Naive thymus-derived CD8-positive, alpha-beta T cell (primary cell): ENCODE data around the gene CDKAL1. TPM values are rescaled to one million over a fixed set of nuclear protein-coding genes. Genes with fewer than 3 reads are reported as not detected.

Experiments used
- ATAC-seq, 2 donors: fragments of 150-1000 bp; cut with Tn5 transposase in 1 of 2; sonication (Bioruptor Pico), chemical (Tn5 transposase) in 1 of 2; 1 replicate in 1 of 2; 2 replicates in 1 of 2; pipeline ENCODE4 v1.10.0; 2021; ENCODE audit warnings: mild to moderate bottlenecking in 2 of 2, moderate library complexity in 2 of 2
- POLR2A ChIA-PET: fragments of 350-600 bp; sonication (Branson Sonifier 250); formaldehyde crosslinking; loops from one replicate; lab custom pipeline; 2021; ENCODE audit warnings: antibody characterized with exemption; lab: Charles Lee
- DNase-seq, 10 donors: peaks; one replicate each; pipeline versions ENCODE4 v3.0.0 to v3.0.0-alpha.2; 2020 to 2022
- H3K27ac Mint-ChIP-seq, 10 donors: one replicate each; pipeline ENCODE4 v1.8.0; 2020 to 2022; ENCODE audit warnings: mild to moderate bottlenecking in 10 of 10, mixed read lengths in 10 of 10, moderate library complexity in 4 of 10, inconsistent platforms in 1 of 10
- H3K27me3 Mint-ChIP-seq, 5 donors: one replicate each; pipeline ENCODE4 v1.8.0; 2021 to 2022; ENCODE audit warnings: mixed read lengths in 5 of 5
- H3K36me3 Mint-ChIP-seq, 3 donors: one replicate each; pipeline ENCODE4 v1.8.0; 2020 to 2022; ENCODE audit warnings: mixed read lengths in 3 of 3, mild to moderate bottlenecking in 2 of 3, inconsistent platforms in 1 of 3
- H3K4me1 Mint-ChIP-seq, 4 donors: one replicate each; pipeline ENCODE4 v1.8.0; 2021 to 2022; ENCODE audit warnings: mixed read lengths in 4 of 4
- H3K4me3 Mint-ChIP-seq, 10 donors: one replicate each; pipeline ENCODE4 v1.8.0; 2020 to 2022; ENCODE audit warnings: mild to moderate bottlenecking in 10 of 10, mixed read lengths in 10 of 10, moderate library complexity in 6 of 10, inconsistent platforms in 1 of 10
- H3K9me3 Mint-ChIP-seq, 9 donors: one replicate each; pipeline ENCODE4 v1.8.0; 2020 to 2022; ENCODE audit warnings: mixed read lengths in 9 of 9, mild to moderate bottlenecking in 3 of 9, inconsistent platforms in 1 of 9, moderate library complexity in 1 of 9
- polyA plus RNA-seq, 3 donors: library from polyadenylated mRNA; unstranded; fragments of 300-500 nt; fragmentation: Illumina TruSeq; gene quantifications; one replicate each; pipeline ENCODE4 v1.2.3, GENCODE V29; 2021
- total RNA-seq, 8 experiments: library from RNA in 2 of 8; stranded (reverse) in 2 of 8; gene quantifications; one replicate each; pipeline ENCODE4 v1.2.3 and lab custom pipeline; 2021 to 2026

The CDKAL1 gene
- total and polyA plus RNA-seq, 5 experiments from 2014 or later = 21.5 to 36.7 (median 29.1) TPM

DNA sequence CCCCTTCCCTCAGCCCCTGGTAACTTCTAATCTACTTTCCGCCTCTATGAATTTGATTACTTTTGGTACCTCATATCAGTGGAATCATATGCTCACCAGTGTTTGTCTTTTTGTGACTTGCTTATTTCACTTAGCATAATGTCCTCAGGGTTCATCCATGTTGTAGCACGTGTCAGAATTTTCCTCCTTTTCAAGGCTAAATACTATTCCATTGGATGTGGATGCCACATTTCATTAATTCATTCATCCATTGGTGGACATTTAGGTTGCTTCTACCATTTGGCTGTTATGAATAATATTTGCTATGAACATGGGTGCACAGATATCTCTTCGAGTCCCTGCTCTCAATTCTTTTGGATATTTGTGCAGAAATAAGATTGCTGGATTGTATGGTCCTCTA lies 670.7 kb downstream of the CDKAL1 start:
- Mint-ChIP-seq H3K27me3 (no peaks in the 10 kb centered on the region), H3K4me1 (peaks cover 0 to 10% (median 0%) of the 10 kb centered on the region in 4 donors), H3K36me3 (peaks cover 47 to 91% (median 73%) of the 10 kb centered on the region in 3 donors), H3K4me3 (no peak overlapping the region), H3K27ac (no peak overlapping the region), H3K9me3 (peaks cover 0 to 9% (median 4%) of the 10 kb centered on the region in 9 donors)
- no peak for ATAC-seq
- DNase-seq = no peak
- POLR2A ChIA-PET = no interaction called here

DNA sequence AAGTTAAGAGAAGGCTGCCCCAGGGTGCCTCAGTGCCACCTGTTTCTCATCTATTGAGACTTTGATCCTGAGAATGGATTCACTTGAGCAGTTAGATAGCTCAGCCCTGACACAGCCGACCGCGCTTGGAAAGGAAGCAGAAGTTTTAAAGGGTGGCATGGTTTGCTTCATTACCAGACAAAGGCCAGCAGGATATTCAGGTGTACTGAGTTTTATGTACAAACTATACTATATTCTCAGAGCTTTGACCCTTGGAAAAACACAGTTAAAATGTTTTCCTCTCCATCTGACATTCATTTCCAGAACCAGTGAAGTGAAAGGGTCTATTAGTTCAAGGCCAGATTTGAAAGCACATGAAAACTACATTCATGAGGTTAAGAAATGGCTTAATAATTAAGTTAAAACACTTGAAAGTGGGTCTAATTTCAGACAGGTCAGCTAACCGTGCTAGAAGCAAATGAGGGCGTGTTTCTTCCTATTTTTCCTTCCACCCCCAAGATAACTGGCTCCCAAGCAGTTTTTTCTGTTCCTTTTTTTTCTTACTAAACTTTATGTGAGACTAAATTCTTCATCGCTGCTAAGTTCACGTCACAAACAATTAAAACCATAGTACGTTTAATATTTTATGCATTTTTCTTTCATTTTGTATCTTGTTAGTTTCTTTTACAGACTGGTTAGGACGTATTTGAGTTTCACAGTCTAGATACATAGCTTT lies 674.0 kb downstream of the CDKAL1 start:
- POLR2A ChIA-PET = no interaction called here
- no peak overlapping the region for H3K4me3 Mint-ChIP-seq
- DNase-seq (no peak), ATAC-seq (no peak)
- peaks cover 51 to 86% (median 86%) of the 10 kb centered on the region in 3 donors for H3K36me3 Mint-ChIP-seq
- no peaks in the 10 kb centered on the region for H3K27me3 Mint-ChIP-seq
- H3K27ac Mint-ChIP-seq = peak overlapping the region in 1 of 10 donors; percentile 29
- peaks cover 0 to 16% (median 0%) of the 10 kb centered on the region in 4 donors for H3K4me1 Mint-ChIP-seq
- H3K9me3 Mint-ChIP-seq = peaks cover 0 to 9% (median 5%) of the 10 kb centered on the region in 9 donors

DNA sequence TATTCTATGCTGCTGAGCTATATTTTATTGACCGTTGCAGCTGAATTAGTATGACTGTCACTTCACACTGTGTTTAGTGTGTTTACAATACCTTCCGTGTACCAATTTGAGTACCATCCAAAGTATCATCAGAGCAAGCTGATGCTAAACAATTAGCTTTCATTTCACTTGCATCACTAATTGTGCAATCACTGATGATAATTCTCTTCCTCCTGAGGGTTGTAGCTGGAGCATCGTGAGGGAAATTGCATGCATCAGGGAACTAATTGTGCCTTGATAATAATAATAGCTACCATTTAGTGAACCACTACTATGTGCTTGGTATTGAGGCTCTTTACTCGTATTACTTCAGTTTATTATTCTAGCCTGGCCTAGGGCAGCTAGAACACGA lies 674.5 kb downstream of the CDKAL1 start:
- H3K4me3 Mint-ChIP-seq = no peak overlapping the region
- peaks cover 0 to 22% (median 0%) of the 10 kb centered on the region in 4 donors for H3K4me1 Mint-ChIP-seq
- no peak for ATAC-seq
- no peak for DNase-seq
- peaks cover 56 to 86% (median 86%) of the 10 kb centered on the region in 3 donors for H3K36me3 Mint-ChIP-seq
- H3K27ac Mint-ChIP-seq = no peak overlapping the region
- POLR2A ChIA-PET = no interaction called here
- peaks cover 0 to 9% (median 5%) of the 10 kb centered on the region in 9 donors for H3K9me3 Mint-ChIP-seq
- H3K27me3 Mint-ChIP-seq = no peaks in the 10 kb centered on the region

DNA sequence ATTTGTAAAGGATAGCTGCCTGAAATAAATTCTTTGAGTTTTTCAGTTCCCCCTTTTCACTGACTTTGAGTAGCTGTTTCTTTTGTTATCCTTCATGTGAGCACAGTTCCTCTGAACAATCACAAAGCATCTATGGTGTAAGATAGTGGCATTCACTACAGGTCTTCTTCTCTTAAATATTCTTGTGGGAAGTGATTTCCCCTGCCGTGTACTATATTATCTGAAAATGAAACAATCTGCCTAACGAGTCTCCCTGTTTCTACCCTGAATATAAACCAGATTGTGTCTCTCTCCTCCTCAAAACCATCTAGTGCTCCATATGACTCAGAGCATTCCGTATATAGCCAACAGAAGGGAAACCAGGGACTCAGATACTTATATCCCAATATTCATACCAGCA lies 679.2 kb downstream of the CDKAL1 start:
- peaks cover 53 to 81% (median 72%) of the 10 kb centered on the region in 3 donors for H3K36me3 Mint-ChIP-seq
- H3K27ac Mint-ChIP-seq = peak overlapping the region in 1 of 10 donors; percentile 1
- peaks cover 0 to 4% (median 2%) of the 10 kb centered on the region in 9 donors for H3K9me3 Mint-ChIP-seq
- H3K4me3 Mint-ChIP-seq = no peak overlapping the region
- DNase-seq (no peak), ATAC-seq (no peak)
- no peaks in the 10 kb centered on the region for H3K27me3 Mint-ChIP-seq
- POLR2A ChIA-PET = no interaction called here
- H3K4me1 Mint-ChIP-seq = peaks cover 0 to 17% (median 0%) of the 10 kb centered on the region in 4 donors

DNA sequence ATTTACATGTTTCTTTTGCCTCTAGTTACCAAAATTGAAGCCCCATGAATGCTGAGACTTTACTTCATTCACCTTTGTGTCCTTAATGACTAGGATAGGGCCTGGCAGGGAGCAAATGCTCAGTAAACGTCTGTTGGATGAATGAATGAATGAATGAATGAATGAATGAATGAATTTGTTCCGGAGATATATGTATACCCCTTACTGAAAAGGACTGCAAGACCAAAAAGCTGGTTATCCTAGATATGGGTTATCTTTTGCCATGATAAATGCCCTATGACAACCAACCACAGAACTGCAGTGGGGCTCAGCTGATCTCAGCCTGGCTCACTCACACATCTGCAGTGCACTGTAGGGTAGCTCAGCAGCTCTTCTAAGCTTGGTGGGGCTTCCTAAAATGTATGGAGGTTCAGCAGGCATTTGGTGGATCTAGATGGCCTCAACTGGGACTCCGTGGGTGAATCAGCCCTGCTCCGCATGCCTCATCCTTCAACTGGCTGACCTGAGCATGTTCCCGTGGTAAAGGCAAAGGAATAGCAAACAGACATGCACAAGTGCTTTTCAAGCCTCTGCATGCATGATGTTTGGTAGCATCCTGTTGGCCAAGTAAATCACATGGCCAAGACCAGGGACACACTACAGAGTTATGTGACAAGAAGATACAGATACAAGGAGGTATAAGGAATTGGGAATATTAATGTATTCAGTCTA lies 680.6 kb downstream of the CDKAL1 start:
- ATAC-seq = no peak
- DNase-seq = no peak
- Mint-ChIP-seq H3K27me3 (no peaks in the 10 kb centered on the region), H3K36me3 (peaks cover 43 to 78% (median 63%) of the 10 kb centered on the region in 3 donors), H3K4me3 (no peak overlapping the region), H3K27ac (no peak overlapping the region), H3K4me1 (peaks cover 0 to 14% (median 0%) of the 10 kb centered on the region in 4 donors), H3K9me3 (peaks cover 0 to 3% (median 0%) of the 10 kb centered on the region in 9 donors)
- POLR2A ChIA-PET = no interaction called here

DNA sequence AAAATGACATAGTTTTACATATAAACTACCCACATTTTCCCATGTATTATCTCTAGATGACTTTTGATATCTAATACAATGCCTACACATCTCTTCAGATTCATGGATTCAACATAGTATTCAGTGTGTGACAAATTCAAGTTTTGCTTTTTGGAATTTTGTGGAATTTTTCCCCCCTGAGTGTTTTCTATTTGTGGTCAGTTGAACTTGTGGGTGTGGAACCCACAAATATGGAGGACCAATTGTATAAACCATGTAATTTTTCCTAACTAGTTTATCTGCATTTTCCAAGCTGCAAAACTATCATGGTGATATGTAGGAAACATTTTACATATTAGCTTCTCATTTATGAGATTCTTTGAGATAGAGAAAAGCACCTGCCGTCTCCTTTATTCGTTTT lies 685.0 kb downstream of the CDKAL1 start:
- Mint-ChIP-seq H3K4me1 (no peaks in the 10 kb centered on the region), H3K9me3 (peaks cover 0 to 4% (median 0%) of the 10 kb centered on the region in 9 donors), H3K27me3 (no peaks in the 10 kb centered on the region), H3K36me3 (peaks cover 30 to 74% (median 61%) of the 10 kb centered on the region in 3 donors), H3K27ac (no peak overlapping the region), H3K4me3 (no peak overlapping the region)
- ATAC-seq = no peak
- POLR2A ChIA-PET = no interaction called here
- no peak for DNase-seq

DNA sequence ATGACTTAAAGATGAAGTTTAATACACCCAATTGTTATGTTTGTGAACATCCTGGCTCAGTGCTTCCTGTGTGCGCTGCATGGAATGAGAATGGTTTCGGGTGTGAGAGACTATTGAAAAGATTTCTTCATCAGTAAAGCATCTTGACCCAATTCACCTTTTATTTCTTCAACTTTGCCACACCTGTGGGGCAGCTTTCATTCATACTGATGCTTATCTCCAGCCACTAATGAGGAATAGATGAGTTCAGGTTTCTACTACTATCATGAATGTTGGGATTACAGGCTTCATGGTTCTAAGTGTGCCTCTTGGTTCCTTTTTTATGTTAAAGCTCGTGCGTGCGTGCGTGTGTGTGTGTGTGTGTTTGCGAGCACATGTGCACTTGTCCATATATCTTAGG lies 685.6 kb downstream of the CDKAL1 start:
- peaks cover 26 to 73% (median 58%) of the 10 kb centered on the region in 3 donors for H3K36me3 Mint-ChIP-seq
- H3K27ac Mint-ChIP-seq = no peak overlapping the region
- no peak overlapping the region for H3K4me3 Mint-ChIP-seq
- no peaks in the 10 kb centered on the region for H3K4me1 Mint-ChIP-seq
- POLR2A ChIA-PET = no interaction called here
- no peaks in the 10 kb centered on the region for H3K27me3 Mint-ChIP-seq
- ATAC-seq = no peak
- peaks cover 0 to 6% (median 0%) of the 10 kb centered on the region in 9 donors for H3K9me3 Mint-ChIP-seq
- DNase-seq = no peak

DNA sequence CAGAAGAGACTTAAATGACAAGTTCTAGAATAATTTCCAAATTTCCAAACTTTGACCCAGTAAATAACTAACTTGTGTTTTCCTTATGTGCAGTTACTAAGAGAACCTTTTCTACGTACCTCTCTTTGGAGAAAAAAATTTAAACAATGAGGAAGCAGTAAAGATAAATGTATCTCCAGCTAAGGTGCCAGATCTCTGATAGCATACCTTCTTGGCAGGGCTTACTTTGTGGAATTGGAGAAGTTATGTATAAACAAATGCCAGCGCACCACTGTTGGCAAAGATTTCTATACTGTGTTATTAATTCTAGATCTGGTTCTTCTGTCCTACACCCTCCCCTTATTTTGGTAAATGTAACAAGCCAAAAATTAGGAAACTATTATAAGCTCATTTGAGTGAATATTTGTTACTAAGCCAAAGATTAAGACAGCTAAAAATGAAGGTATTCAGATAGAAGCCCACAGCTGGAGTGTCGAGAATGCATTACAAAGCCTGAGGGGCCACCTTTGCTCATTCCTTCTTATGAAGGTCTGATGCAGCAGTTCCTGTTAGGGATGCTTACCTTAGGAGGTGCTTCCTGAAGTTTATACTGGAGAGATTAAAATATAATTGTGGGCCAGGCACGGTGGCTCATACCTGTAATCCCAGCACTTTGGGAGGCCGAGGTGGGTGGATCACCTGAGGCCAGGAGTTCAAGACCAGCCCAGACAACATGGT lies 686.2 kb downstream of the CDKAL1 start:
- ATAC-seq (no peak), DNase-seq (no peak)
- Mint-ChIP-seq H3K27me3 (no peaks in the 10 kb centered on the region), H3K4me1 (no peaks in the 10 kb centered on the region), H3K9me3 (peaks cover 0 to 8% (median 0%) of the 10 kb centered on the region in 9 donors), H3K27ac (no peak overlapping the region), H3K4me3 (no peak overlapping the region), H3K36me3 (peaks cover 21 to 69% (median 57%) of the 10 kb centered on the region in 3 donors)
- POLR2A ChIA-PET = no interaction called here

DNA sequence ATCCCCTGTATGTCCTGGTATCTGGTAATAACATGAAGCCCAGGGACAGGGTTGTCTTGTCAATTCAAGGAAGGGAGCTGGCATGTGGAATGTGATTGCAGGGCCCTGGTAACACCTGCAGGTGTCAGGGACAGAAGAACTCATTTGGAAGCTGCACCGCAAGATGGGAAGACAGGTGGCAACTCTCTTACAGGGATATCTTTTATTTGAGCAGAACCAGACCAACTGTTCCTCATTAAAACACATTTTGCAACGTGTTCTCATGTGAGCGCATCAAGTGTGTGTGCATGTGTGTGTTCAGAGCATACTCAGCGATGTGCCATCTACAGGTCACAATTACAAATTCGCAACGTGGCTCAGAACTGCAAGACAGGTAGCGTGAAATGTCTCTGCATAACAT lies 688.4 kb downstream of the CDKAL1 start:
- Mint-ChIP-seq H3K4me3 (no peak overlapping the region), H3K36me3 (peaks cover 25 to 69% (median 50%) of the 10 kb centered on the region in 3 donors), H3K4me1 (no peaks in the 10 kb centered on the region), H3K27me3 (no peaks in the 10 kb centered on the region), H3K27ac (no peak overlapping the region), H3K9me3 (peaks cover 0 to 8% (median 0%) of the 10 kb centered on the region in 9 donors)
- ATAC-seq (no peak), DNase-seq (no peak)
- POLR2A ChIA-PET = no interaction called here

DNA sequence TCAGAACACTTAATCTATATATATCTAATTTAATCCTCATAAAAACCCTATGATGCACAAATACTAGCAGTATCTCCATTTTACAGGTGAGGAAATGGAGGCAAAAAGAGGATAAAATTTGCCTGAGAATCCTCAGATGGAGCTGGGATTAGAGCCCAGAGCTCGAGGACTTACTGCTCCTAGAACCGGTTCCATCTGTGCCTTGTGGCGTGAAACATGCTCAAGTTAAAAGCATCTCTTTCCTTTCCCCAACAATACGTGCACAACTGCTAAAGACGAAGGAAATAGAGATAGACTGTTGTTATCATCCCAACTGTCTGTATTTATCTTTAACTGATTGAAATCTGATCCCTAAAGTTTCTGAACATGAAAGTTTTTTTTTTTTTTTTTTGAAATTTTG lies 691.7 kb downstream of the CDKAL1 start:
- DNase-seq (no peak), ATAC-seq (no peak)
- Mint-ChIP-seq H3K9me3 (peaks cover 0 to 23% (median 4%) of the 10 kb centered on the region in 9 donors), H3K27ac (no peak overlapping the region), H3K36me3 (peaks cover 43 to 75% (median 57%) of the 10 kb centered on the region in 3 donors), H3K4me1 (no peaks in the 10 kb centered on the region), H3K4me3 (no peak overlapping the region), H3K27me3 (no peaks in the 10 kb centered on the region)
- POLR2A ChIA-PET = no interaction called here

DNA sequence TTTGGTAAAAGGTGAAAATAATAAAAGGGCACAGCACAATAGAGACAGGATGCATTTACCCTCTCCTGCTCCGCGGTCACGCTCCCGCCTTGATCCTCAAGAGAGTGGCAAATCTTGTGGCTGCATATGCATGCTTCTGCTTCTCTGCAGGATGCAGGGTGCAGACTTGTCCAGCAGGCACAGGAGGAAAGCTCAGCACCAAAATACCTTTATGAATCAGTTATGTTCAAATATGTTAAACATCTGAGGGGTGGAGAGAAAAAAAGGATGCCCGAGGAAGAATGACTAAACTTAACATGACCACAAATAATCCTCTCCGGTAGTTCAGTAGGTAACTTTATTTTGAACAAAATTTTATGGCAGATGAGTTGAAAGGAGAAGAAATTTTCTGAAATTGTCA lies 693.2 kb downstream of the CDKAL1 start:
- no peak for ATAC-seq
- peaks cover 52 to 78% (median 61%) of the 10 kb centered on the region in 3 donors for H3K36me3 Mint-ChIP-seq

DNA sequence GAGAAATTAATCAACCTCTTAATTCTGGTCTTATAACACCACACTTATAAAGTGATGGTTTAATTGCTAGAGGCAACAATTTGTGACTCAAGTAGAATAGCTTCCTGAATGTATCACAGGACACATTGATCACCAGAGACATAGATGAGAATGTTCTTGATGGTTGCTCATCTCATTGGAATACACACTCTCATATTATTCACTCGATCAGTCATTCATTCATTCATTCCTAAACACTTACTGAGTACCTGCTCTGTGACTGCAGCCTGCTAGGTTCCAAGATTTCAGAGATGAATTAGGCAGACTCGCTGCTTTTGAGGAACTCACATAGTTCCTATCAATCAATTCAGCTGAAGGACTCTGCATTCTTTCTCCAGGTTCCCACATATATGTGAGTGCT lies 694.2 kb downstream of the CDKAL1 start:
- DNase-seq (no peak), ATAC-seq (no peak)
- Mint-ChIP-seq H3K4me3 (no peak overlapping the region), H3K9me3 (peaks cover 0 to 38% (median 14%) of the 10 kb centered on the region in 9 donors), H3K27ac (no peak overlapping the region), H3K27me3 (no peaks in the 10 kb centered on the region), H3K36me3 (peaks cover 52 to 78% (median 61%) of the 10 kb centered on the region in 3 donors), H3K4me1 (no peaks in the 10 kb centered on the region)
- POLR2A ChIA-PET = no interaction called here

More for the DNA sequence above, 693.2 kb downstream of the CDKAL1 start:
- H3K4me3 Mint-ChIP-seq = no peak overlapping the region
- no peaks in the 10 kb centered on the region for H3K4me1 Mint-ChIP-seq
- POLR2A ChIA-PET = no interaction called here
- no peak for DNase-seq
- H3K27ac Mint-ChIP-seq = peak overlapping the region in 1 of 10 donors; percentile 69
- H3K9me3 Mint-ChIP-seq = peaks cover 0 to 31% (median 7%) of the 10 kb centered on the region in 9 donors
- no peaks in the 10 kb centered on the region for H3K27me3 Mint-ChIP-seq
